Hematopoietic multipotent progenitor cell treated with erythropoietin and hydrocortisone succinate and interleukin-3 and kit ligand, for 4 days (in vitro differentiated cells): Measurements from ENCODE around the gene TMEM86B.

Experiments
- DNase-seq: peaks from one replicate; pipeline ENCODE4 v3.0.0-alpha.2; 2015

Gene TMEM86B

DNA sequence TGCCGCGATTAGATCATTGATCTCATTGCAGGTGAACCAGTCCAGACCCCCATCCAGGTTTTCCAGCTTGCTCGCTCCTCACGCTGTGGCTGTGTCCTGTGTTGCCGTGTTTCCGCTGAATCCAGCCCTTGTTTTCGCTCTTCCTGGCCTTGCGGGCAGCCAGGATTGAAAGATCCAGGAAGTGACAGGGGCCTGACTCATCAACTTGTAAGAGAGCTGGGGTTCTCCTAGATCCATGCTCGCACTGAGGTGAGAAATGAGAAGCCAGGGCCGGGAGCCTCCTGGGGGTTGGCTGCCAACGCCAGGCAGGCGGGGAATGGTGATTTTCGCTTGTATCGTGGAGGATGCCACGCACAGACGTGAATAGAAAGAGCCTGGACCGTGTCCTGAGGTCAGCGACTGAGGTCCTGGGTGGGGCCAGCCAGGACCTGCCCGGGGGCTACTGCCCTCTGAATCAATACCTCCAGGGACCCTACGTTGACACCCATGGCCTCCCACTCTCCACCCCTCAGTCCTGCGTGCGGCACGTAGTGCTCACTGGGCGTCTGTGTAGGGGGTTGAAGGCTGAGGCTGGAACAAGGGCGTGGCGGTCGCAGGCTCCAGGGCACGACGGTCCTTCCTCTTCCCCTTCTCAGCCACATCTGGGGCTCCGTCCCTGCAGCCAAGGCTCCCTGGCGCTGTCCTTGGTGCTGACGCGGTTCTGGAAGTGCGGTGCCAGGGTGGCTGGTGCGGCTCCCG, 11.9 kb downstream of the TMEM86B start:
- peak; percentile 95 for DNase-seq

DNA sequence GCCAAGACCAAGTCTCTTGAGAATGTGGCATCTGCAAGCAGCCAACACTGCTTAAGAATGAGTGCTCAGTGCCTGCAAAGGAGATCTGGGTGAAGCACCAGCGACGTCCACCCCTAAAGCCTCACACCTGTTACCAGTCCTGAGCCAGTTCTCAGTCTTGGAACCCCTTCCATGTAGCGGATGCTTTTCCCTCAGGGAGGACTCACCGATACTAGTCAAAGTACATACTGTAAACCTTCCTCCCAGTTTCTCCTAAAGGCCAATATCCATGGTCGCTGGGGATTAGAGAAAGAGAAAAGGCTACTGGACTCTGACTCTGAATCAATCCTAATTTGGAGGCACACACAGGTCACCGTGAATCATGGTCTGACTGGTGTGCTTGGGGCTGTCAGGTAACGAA, 15.0 kb downstream of the TMEM86B start:
- DNase-seq, result no peak

DNA sequence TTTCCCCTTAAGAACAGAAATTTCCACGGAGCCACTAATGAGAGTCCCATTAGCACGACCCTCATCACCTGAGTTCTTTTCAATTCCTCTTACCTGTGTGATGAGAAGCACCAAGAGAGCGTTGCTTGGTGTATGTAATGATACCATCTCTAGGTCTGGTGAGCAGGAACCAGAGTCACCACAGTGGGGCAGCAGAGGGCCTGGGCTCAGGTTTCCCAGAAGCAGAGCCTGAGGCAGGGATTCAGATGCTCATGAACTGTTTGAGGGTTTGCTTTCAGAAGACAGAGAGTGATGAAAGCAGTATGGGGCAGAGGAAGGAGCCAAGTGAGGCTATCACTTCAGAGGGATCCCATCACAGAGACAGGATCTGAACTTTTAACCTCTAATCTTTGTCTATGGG, 16.1 kb downstream of the TMEM86B start:
- peak; percentile 58 for DNase-seq

DNA sequence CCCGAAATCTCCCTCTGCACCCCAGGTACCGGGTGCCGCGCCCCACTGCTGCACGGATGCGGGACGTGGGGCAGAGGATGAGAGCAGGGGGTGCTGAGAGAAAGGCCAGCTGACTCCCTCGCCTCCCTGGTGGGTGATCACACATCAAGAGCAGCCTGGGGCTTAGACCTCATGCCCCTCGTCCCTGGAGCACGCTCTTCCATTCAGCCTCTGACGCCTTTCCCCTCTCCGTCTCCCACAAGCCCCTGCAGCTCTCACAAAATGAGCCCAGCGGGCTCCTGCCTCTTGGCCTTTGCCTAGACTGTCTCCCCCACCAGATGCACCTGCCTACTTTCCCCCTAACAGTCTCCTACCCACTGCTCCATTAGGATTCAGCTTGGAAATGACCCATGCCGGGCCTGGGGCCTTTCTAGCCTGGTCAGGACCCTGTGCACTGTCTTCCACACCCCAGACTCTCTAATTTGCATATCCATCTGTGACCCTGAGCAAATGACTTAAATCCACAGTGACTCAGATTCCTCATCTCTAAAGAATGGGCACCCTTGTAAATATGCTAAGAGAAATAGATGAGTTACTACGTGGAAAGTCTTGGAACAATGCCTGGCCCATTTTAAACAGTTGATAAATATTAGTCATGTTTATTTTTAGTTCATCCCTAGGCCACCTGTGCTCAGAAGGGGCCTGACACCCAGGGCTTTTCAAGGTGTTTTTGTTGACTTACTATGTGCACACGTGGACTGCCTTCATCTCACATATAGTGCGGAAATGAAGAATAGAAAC, 18.7 kb downstream of the TMEM86B start:
- DNase-seq, result no peak

DNA sequence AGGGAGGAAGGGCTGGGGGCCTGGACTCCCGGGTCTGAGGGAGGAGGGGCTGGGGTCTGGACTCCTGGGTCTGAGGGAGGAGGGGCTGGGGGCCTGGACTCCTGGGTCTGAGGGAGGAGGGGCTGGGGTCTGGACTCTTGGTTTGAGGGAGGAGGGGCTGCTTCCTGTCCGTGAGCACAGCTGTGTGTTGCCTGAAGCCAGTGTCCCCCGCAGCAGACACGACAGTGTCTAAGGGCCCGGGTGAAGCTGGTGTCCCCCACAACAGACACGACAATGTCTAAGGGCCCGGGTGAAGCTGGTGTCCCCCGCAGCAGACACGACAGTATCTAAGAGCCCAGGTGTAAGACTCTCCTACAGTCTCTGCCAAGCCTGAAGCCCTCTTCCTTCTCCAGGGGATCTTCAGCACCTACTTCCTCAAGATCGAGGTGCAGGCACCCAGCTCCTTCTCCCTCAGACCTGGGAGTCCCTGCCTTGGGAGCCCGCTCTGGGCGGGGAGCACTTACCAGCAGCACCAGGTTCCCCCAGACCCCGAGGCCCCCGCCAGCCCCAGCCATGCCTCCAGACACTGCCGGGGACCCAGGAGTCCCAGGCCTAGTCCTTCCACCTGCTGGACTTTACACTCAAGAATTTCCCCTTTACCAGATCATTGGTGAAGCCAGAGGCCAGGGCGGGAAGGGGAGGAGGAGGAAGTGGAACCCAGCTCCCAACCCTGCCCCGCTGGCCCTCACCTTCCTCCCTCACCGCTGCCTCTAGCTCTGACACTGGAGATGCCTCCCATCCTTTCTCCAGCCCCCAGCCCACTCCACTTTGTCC, 19.5 kb downstream of the TMEM86B start, which contains the start of gene PTPRH:
PTPRH (minus strand) TSS at position 622 of the 813 bp plus-strand sequence; CDS start at position 554, 68 bp downstream.
- DNase-seq, result no peak

DNA sequence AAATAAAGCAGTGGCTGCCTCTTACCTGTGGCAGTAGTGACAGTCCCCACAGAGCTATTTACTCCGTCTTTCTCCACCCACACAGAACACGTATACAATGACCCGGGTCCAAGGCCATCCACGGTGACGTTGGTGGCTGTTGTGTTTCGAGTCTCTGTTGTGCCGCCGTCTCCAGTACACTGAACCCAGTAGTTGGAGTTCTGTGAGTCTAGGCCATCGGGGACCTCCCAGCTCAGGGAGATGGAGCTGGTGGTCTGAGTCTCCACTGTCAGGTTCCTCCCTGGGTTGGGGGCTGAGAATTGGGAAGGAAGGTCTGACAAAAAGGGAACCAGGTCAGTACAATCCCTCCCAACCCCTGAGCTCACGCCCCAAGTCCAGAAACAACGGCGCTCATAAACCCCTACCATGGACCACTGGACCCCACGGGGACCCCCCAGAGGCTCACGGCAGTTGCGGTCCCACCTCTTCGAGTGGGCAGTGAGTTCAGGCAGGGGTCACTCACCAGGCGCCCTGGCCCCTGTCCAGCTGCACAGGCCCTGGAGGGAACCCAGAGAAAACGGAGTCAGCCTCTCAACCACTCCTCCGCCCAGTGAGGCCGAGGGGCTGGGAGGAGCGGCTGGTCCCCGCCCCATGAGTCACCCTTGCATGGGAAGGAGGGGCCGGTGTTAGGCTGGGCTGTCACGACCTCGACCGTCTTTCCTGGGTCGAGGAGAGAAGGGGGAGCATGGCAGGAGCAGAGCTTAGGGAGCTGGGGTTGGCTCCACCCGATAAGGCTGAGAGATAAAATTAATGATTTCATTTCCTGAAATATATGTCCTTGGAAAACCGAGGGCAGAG, 21.7 kb downstream of the TMEM86B start:
- peak; percentile 91 for DNase-seq

DNA sequence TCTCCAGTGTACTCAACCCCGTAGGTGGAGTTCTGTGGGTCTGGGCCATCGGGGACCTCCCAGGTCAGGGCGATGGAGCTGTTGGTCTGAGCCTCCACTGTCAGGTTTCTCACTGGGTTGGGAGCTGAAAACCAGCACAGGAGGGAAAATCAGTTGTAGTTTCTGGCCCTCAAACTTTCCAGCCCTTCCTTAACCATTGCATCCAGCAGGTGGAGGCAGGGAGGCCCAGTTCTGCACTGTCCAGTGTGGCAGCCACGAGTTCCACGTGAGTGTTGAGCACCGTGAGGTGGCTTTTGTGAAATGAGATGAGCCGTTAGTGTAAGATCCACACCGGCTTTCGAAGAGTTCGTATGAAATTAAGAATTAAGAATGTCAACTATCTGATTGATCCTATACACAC, 26.4 kb downstream of the TMEM86B start:
- peak; percentile 45 for DNase-seq

DNA sequence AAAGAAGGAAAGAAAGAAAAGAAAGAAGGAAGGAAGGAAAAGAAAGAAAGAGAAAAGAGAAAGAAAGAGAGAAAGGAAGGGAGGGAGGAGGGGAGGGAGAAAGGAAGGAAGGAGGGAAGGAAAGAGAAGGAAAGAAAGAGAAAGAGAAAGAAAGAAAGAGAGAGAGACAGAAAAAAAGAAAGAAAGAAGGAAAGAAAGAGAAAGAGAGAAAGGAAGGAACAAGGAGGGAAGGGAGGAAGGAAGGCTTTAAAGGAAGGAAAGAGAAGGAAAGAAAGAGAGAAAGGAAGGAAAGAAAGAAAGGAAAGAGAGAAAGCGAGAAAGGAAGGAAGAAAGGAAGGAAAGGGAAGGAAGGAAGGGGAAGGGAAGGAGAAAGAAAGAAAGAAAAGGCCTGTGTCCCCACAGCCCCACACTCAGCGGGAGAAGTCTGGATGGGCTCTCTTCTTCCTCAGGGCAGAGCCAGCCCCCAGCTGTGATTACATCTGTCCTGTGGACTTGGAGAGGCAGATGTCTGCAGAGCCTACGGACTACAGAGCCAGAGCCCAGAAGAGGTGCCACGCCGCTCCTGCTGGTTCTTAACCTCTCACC, 28.9 kb downstream of the TMEM86B start:
- no peak for DNase-seq

DNA sequence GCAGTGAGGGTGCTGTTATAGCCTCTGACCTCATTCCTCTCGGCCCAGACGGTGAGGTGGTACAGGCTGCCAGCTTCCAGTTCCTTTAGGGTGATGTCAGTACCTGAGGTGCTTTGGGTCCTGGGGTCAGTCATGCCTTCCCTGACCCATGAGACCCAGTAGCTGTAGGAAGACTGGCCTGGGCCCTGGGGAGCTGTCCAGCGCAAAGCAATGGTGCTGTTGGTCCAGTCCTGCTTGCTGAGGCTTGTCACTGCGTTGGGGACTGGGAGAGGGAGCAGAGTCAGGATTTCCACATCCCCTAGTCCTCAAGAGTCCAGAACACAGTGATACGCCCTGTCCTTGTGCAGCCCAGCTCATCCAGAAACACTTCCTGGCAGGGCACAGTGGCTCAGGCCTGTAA, 29.9 kb downstream of the TMEM86B start:
- DNase-seq, result no peak

DNA sequence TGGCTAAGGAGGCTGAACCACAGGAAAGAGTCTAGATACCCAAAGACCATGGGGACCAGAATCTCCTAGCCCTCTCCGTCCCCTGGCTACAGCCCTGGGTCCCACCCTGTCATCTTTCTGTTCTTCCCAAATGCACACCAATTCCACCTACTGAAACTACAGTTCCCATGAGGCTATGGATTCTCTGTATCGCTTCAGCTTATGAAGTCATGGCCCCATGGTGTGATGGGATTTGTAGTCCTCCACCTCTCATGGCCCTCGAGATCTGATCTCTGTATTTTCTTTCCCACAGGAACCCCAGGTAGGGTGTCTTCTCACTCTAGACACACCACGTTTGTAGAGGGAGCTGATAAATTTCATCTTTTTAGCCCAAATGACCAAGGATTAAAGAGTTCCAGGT, 31.0 kb downstream of the TMEM86B start:
- DNase-seq, result peak; percentile 55

DNA sequence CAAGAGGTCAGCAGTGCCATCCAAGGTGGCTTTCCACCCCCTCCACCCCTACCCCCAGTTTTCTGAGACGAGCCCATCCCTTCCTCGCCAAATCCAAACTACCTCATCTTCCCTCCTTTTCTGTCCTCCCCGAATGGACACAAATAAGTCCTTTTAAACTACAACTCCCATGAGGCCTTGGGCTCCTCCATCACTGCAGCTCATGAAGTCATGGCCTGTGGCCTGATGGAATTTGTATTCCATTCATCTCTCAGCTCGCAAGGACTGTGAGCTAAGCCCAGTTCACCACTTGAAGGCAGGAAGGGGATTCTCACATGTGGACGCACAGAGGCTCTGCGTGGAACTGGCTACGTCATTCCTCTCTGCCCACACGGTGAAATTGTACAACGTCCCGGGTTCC, 31.8 kb downstream of the TMEM86B start:
- peak; percentile 47 for DNase-seq

DNA sequence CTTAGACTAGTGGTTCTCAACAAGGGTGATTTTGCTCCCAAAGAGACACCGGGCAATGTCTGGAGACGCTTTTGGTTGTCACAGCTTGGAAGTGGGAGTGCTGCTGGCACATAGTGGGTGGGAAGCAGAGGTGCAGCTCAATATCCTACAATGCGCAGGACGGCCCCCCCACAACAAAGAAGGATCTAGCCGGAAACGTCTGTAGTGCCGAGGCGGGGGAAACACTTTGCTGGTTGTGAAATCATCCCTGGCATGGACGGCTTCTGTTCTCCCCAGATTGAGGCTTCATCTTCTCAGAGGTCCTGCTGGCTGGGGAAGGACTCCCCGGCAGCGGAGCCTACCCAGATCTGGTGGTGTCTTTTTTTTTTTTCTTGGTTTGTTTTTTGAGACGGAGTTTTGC, 35.1 kb downstream of the TMEM86B start:
- DNase-seq, result no peak

DNA sequence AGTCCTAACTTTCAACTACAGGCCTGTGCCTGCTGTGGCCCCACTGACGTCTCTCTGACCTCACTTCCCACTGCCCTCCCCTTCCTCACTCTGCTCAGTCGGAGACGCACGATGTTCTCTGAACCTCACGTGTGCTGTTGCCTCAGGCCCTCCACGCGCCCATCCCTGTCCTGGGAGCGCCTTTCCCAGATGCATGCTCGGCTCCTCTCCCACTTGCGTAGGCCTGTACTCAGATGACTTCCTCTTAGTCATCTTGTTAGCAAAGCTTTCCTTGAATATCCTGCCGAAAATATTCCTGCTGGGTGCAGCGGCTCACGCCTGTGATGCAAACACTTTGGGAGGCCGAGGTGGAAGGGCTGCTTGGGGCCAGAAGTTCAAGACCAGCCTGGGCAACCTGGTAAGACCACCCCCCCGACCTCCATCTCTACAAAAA, 39.1 kb downstream of the TMEM86B start:
- DNase-seq, result no peak

DNA sequence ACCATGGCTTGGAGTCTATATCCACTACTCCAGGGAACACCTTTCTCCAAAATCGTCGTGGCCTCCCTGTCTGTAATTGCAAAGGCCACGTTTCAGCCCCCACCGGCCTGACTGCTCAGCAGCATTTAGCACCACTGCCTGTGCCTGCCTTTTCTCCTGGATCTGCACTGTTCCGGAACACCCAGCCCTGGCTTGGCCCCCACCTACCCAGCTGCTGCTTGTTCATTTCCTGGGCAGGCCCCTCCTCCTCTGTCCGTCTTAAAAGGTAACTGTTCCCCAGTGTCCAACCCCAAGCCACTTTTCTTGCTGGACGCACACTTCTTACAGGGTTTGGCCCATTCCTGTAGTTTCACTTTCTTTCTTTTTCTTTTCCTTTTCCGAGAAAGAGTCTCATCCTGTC, 39.9 kb downstream of the TMEM86B start:
- no peak for DNase-seq

DNA sequence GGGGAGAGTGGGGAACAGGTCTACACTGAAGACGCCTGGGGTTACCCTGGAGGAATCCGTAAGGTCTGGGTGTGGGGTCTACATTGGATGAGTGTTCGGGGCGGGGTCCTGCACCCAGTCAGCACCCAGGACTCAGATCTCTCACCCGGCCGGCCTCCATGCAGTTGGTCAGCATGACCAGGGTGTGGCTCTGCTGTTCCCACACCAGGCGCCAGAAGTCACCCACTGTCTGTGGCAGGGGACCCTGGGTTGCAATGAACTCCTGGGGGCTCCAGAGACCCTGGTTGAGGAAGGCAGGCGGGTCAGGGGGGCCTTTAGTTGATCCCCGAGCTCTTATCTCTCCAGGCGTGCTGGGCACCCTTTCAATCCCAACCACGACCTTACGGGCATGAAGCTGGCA, 42.5 kb downstream of the TMEM86B start:
- DNase-seq, result no peak

DNA sequence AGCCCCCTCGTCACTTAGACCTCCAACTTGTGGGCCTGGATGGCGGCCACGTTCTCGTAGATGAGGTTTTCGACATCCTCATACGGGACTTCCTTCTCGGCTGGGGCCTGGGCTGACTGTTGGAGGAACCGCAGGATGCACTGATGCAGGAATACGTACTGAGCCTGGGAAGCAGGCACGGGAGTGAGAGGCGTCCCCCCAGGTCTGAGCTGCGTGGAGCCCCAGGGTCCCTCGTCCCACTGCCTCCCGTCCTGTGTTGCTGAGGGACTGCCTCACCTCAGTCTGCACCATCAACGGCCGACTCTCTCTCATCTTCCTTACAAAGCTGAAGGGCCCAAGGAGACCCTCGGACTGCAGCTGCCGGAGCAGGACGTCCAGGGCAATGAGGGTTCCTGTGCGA, 46.8 kb downstream of the TMEM86B start:
- DNase-seq, result no peak

DNA sequence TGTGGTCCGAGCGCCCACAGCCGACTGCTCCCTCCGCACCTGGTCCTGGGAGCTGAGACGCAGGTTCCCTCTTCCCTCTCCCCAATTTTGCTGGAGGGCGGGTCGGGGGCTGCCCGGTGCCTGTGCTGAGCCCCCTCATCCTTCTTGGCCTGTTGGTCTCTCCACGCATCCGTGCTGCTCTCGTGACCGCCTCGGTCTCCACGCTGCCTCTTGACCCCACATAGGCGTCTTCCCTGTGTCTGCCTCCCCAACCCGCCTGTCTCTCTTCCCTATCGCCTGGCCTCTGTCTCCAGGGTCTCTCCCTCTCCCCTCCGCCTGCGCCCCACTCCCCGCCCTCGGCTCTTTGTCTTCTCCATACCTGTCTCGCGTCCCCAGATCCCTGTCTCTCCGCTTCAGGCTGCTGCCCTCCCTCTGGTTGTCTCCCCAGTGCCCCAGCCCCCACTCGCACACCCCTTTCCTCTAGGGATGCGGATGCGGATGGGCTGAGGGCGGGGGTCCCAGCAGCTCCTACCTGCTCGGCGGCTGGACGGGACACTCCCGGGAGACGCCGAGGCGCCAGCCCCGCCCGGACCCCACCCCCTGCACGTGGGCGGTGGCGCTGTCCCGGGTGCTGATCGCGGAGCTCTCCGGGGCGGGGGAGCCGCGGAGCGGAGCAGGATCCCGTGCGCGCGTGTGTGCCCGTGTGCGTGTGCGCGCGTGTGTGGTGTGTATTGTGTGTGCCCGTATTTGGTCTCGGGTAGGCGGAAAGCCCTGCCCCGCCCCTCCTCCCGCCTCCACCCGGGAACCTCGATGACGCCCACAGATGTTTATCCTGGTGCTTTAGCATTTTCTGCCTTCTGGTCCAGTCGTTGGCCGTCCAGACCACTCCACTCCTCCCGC, 48.7 kb downstream of the TMEM86B start, which contains the start of gene SYT5:
SYT5 (minus strand) TSS at position 684 of the 879 bp plus-strand sequence. CDS start 1,248 bp downstream, outside the sequence.
- peak; percentile 74 for DNase-seq

DNA sequence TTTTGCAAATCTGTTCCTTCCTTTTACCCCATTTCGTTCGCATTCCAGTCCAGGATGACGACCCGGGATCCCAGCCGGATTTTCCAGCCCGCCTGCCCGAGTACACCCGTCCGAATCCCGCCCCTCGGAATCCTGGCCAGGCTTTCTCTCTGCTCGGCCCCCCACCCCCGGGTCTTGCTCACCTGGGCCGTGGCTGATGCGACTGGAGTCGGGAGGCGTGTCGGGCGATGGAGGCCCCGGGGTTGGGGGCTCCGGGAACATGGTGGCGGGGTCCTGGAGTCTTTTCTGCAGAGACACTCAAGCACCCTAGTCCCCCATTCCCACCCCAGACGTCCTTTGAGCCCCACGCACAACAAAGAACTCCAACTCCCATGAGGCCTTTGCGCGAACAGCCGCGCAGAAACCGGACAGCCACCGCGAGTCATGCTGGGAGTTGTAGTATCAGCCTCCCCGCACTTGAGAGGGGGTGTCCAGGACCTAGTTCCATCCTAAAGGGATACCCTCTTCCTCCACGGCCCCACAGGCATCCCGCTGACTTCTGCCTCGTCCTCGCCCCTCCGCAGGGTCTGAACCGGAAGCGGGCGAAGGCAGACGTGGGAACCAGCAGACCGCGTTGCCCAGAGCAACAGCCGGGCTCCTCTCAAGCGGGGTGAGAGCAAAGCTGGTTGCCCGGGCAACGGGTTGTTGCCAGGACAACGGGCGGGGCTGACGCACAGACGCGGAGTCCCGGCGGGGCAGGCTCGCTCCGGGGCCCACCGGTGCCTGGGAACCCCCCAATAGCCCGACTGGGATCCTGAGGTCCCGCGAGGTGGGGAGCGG, 49.6 kb downstream of the TMEM86B start:
- peak; percentile 93 for DNase-seq
